ENCODE results near the gene EPM2A. TPM values are rescaled to one million over a fixed set of nuclear protein-coding genes. Genes with fewer than 3 reads are reported as not detected.
A peak's percentile ranks its signal among the peaks of the same experiment; 100 is the strongest.
"Not testable (repeated sequence)": the region's sequence is repeated elsewhere in the genome, so short reads cannot be mapped to it uniquely, and the experiment has no call there.

EPM2A gene
- total RNA-seq, 1 donor from 2014 or later: 4.2 TPM

- no peak for DNase-seq
- no peak overlapping the region for H3K4me3 Mint-ChIP-seq
- no peaks in the 10 kb centered on the region for H3K4me1 Mint-ChIP-seq
- intact Hi-C loops (cut with micrococcal nuclease): no loop called here
- peaks cover 1% of the 10 kb centered on the region for H3K36me3 Mint-ChIP-seq (ENCODE audit: low read depth)
- no peak overlapping the region for H3K27ac Mint-ChIP-seq
- H3K9me3 Mint-ChIP-seq: peaks cover 19% of the 10 kb centered on the region
- peaks cover 4% of the 10 kb centered on the region for H3K27me3 Mint-ChIP-seq
Measured at GRCh38 chr6:145743332-145743731, 8.0 kb upstream of the EPM2A start.

- H3K4me3 Mint-ChIP-seq; intact Hi-C loops (cut with micrococcal nuclease); H3K27ac Mint-ChIP-seq; H3K4me1 Mint-ChIP-seq; H3K27me3 Mint-ChIP-seq; DNase-seq; H3K36me3 Mint-ChIP-seq (ENCODE audit: low read depth): not testable (repeated sequence)
- peaks cover 14% of the 10 kb centered on the region for H3K9me3 Mint-ChIP-seq
Measured at GRCh38 chr6:145742472-145742871, 7.2 kb upstream of the EPM2A start.

GRCh38 chr6:145739685-145740084, 4.4 kb upstream of the EPM2A start:
- peaks cover 14% of the 10 kb centered on the region for H3K9me3 Mint-ChIP-seq
- not testable (repeated sequence) for H3K4me1 Mint-ChIP-seq; H3K27me3 Mint-ChIP-seq; DNase-seq; H3K27ac Mint-ChIP-seq; H3K4me3 Mint-ChIP-seq; H3K36me3 Mint-ChIP-seq (ENCODE audit: low read depth)
- intact Hi-C loops (cut with micrococcal nuclease): loop anchor here (10.0 kb wide), 1 partner anchor 1585 kb away; the partner anchor contains the start of gene STX11

GRCh38 chr6:145738265-145738664, 2.9 kb upstream of the EPM2A start:
- H3K9me3 Mint-ChIP-seq: peaks cover 14% of the 10 kb centered on the region
- no peak for DNase-seq
- H3K4me3 Mint-ChIP-seq: no peak overlapping the region
- H3K4me1 Mint-ChIP-seq: peaks cover 9% of the 10 kb centered on the region
- no peak overlapping the region for H3K27ac Mint-ChIP-seq
- peaks cover 2% of the 10 kb centered on the region for H3K27me3 Mint-ChIP-seq
- H3K36me3 Mint-ChIP-seq (ENCODE audit: low read depth): no peaks in the 10 kb centered on the region
- intact Hi-C loops (cut with micrococcal nuclease): loop anchor here (10.0 kb wide), 1 partner anchor 1583 kb away; the partner anchor contains the start of gene STX11

- no peaks in the 10 kb centered on the region for H3K36me3 Mint-ChIP-seq (ENCODE audit: low read depth)
- peak overlapping the region; percentile 51 for H3K4me3 Mint-ChIP-seq
- H3K9me3 Mint-ChIP-seq: peaks cover 14% of the 10 kb centered on the region
Measured at GRCh38 chr6:145736661-145737144, 1.4 kb upstream of the EPM2A start.

GRCh38 chr6:145734486-145735355, 599 bp downstream of the EPM2A start:
- Mint-ChIP-seq H3K4me1 (peaks cover 14% of the 10 kb centered on the region), H3K27ac (peak overlapping the region; percentile 98), H3K4me3 (peak overlapping the region; percentile 92), H3K36me3 (ENCODE audit: low read depth) (no peaks in the 10 kb centered on the region), H3K27me3 (no peaks in the 10 kb centered on the region), H3K9me3 (peaks cover 14% of the 10 kb centered on the region)
- intact Hi-C loops (cut with micrococcal nuclease): loop anchor here (1.0 to 10.0 kb wide), 3 partner anchors 81 to 1580 kb away; partner anchors contain the start of genes SHPRH and STX11
- peak; percentile 91 for DNase-seq

More at GRCh38 chr6:145736661-145737144, 1.4 kb upstream of the EPM2A start:
- H3K27me3 Mint-ChIP-seq: peaks cover 2% of the 10 kb centered on the region
- no peak overlapping the region for H3K27ac Mint-ChIP-seq
- H3K4me1 Mint-ChIP-seq: peaks cover 9% of the 10 kb centered on the region
- intact Hi-C loops (cut with micrococcal nuclease): loop anchor here (10.0 kb wide), 1 partner anchor 1582 kb away; the partner anchor contains the start of gene STX11
- DNase-seq: no peak

GRCh38 chr6:145733810-145734209, 1.5 kb downstream of the EPM2A start:
- Mint-ChIP-seq H3K4me3 (peak overlapping the region; percentile 26), H3K4me1 (peaks cover 14% of the 10 kb centered on the region), H3K27ac (no peak overlapping the region), H3K9me3 (peaks cover 15% of the 10 kb centered on the region), H3K36me3 (ENCODE audit: low read depth) (no peaks in the 10 kb centered on the region), H3K27me3 (no peaks in the 10 kb centered on the region)
- no peak for DNase-seq
- intact Hi-C loops (cut with micrococcal nuclease): loop anchor here (10.0 kb wide), 1 partner anchor 1579 kb away; the partner anchor contains the start of gene STX11

GRCh38 chr6:145733207-145733606, 2.1 kb downstream of the EPM2A start:
- H3K36me3 Mint-ChIP-seq (ENCODE audit: low read depth): no peaks in the 10 kb centered on the region
- no peaks in the 10 kb centered on the region for H3K27me3 Mint-ChIP-seq
- H3K9me3 Mint-ChIP-seq: peaks cover 15% of the 10 kb centered on the region
- no peak overlapping the region for H3K27ac Mint-ChIP-seq
- H3K4me1 Mint-ChIP-seq: peaks cover 14% of the 10 kb centered on the region
- H3K4me3 Mint-ChIP-seq: no peak overlapping the region
- no peak for DNase-seq
- intact Hi-C loops (cut with micrococcal nuclease): loop anchor here (10.0 kb wide), 1 partner anchor 1578 kb away; the partner anchor contains the start of gene STX11

- Mint-ChIP-seq H3K36me3 (ENCODE audit: low read depth) (no peaks in the 10 kb centered on the region), H3K27ac (no peak overlapping the region), H3K27me3 (no peaks in the 10 kb centered on the region), H3K4me1 (peaks cover 12% of the 10 kb centered on the region), H3K4me3 (no peak overlapping the region), H3K9me3 (peaks cover 15% of the 10 kb centered on the region)
- intact Hi-C loops (cut with micrococcal nuclease): loop anchor here (10.0 kb wide), 1 partner anchor 1577 kb away; the partner anchor contains the start of gene STX11
- no peak for DNase-seq
Measured at GRCh38 chr6:145731447-145731846, 3.9 kb downstream of the EPM2A start.

GRCh38 chr6:145729887-145730286, 5.4 kb downstream of the EPM2A start:
- peaks cover 15% of the 10 kb centered on the region for H3K9me3 Mint-ChIP-seq
- no peaks in the 10 kb centered on the region for H3K36me3 Mint-ChIP-seq (ENCODE audit: low read depth)
- H3K4me1 Mint-ChIP-seq: peaks cover 10% of the 10 kb centered on the region
- H3K27ac Mint-ChIP-seq: no peak overlapping the region
- DNase-seq: no peak
- H3K4me3 Mint-ChIP-seq: no peak overlapping the region
- H3K27me3 Mint-ChIP-seq: no peaks in the 10 kb centered on the region
- intact Hi-C loops (cut with micrococcal nuclease): loop anchor here (10.0 kb wide), 1 partner anchor 1575 kb away; the partner anchor contains the start of gene STX11

GRCh38 chr6:145728444-145729385, 6.6 kb downstream of the EPM2A start:
- Mint-ChIP-seq H3K36me3 (ENCODE audit: low read depth) (no peaks in the 10 kb centered on the region), H3K4me1 (peaks cover 6% of the 10 kb centered on the region), H3K27me3 (no peaks in the 10 kb centered on the region), H3K4me3 (no peak overlapping the region), H3K9me3 (peaks cover 22% of the 10 kb centered on the region), H3K27ac (no peak overlapping the region)
- intact Hi-C loops (cut with micrococcal nuclease): no loop called here
- no peak for DNase-seq

- peaks cover 5% of the 10 kb centered on the region for H3K4me1 Mint-ChIP-seq
- no peaks in the 10 kb centered on the region for H3K36me3 Mint-ChIP-seq (ENCODE audit: low read depth)
- intact Hi-C loops (cut with micrococcal nuclease): no loop called here
- H3K4me3 Mint-ChIP-seq: no peak overlapping the region
- H3K27ac Mint-ChIP-seq: no peak overlapping the region
- no peaks in the 10 kb centered on the region for H3K27me3 Mint-ChIP-seq
- H3K9me3 Mint-ChIP-seq: peaks cover 25% of the 10 kb centered on the region
- DNase-seq: no peak
Measured at GRCh38 chr6:145727817-145728388, 7.4 kb downstream of the EPM2A start.

- Mint-ChIP-seq H3K4me3 (no peak overlapping the region), H3K36me3 (ENCODE audit: low read depth) (no peaks in the 10 kb centered on the region), H3K4me1 (no peaks in the 10 kb centered on the region), H3K27ac (no peak overlapping the region), H3K9me3 (peaks cover 21% of the 10 kb centered on the region), H3K27me3 (no peaks in the 10 kb centered on the region)
- intact Hi-C loops (cut with micrococcal nuclease): no loop called here
- DNase-seq: no peak
Measured at GRCh38 chr6:145725570-145725969, 9.8 kb downstream of the EPM2A start.
